ENCODE data around the gene HAAO. TPM values are rescaled to one million over a fixed set of nuclear protein-coding genes. Genes with fewer than 3 reads are reported as not detected.

HAAO gene
- total and polyA plus RNA-seq, 2 of the 13 experiments (the other 11 are each of a cell fraction or from before 2014, with no cell fraction given), result 36.1 to 42.7 TPM

- peak; percentile 63 for TF ChIP-seq LCORL (IDR thresholded peaks at IDR 0.05)
- TF ChIP-seq LCORL (CRISPR knock-in tag; IDR thresholded peaks at IDR 0.05), result peak; percentile 52; the same call in 1 of the 2 replicates
- TF ChIP-seq HNRNPL (IDR thresholded peaks at IDR 0.05; ENCODE audit: low read depth, low read length), result peak; percentile 45; the same call in 1 of the 2 replicates
- TF ChIP-seq ZNF678 (CRISPR knock-in tag; IDR thresholded peaks at IDR 0.05), result 0 out of 2 replicates have a peak, but pooled peaks have one; percentile 54
- TF ChIP-seq ZNF577 (CRISPR knock-in tag; IDR thresholded peaks at IDR 0.05; ENCODE audit: borderline replicate concordance, low read depth), result no peak
- TF ChIP-seq SCMH1 (CRISPR knock-in tag; IDR thresholded peaks at IDR 0.05; ENCODE audit: borderline replicate concordance), result no peak
- TF ChIP-seq CREB3 (CRISPR knock-in tag; IDR thresholded peaks at IDR 0.05), result no peak
- TF ChIP-seq TBX3 (IDR thresholded peaks at IDR 0.05; ENCODE audit: borderline replicate concordance), result no peak
- no peak for TF ChIP-seq SNAPC4 (CRISPR knock-in tag; IDR thresholded peaks at IDR 0.05)
- no peak for TF ChIP-seq ZNF121 (CRISPR knock-in tag; IDR thresholded peaks at IDR 0.05)
- no peak for TF ChIP-seq RORA (CRISPR knock-in tag; IDR thresholded peaks at IDR 0.05)
- no peak for TF ChIP-seq ZMAT5 (CRISPR knock-in tag; IDR thresholded peaks at IDR 0.05; ENCODE audit: borderline replicate concordance, low read depth)
- no peak for TF ChIP-seq TFDP1 (CRISPR knock-in tag; IDR thresholded peaks at IDR 0.05; ENCODE audit: borderline replicate concordance)
- TF ChIP-seq CHD4 (IDR thresholded peaks at IDR 0.05; ENCODE audit: borderline replicate concordance, low read length), result no peak; the same call in 1 of the 2 replicates
- TF ChIP-seq CREM (IDR thresholded peaks at IDR 0.05), result peak; percentile 24; the same call in 1 of the 2 replicates
- TF ChIP-seq CREM (CRISPR knock-in tag; IDR thresholded peaks at IDR 0.05), result no peak
- no peak for TF ChIP-seq PAX8 (CRISPR knock-in tag; IDR thresholded peaks at IDR 0.05; ENCODE audit: borderline replicate concordance)
- no peak for TF ChIP-seq PBX2 (CRISPR knock-in tag; IDR thresholded peaks at IDR 0.05)
- 0 out of 2 replicates have a peak, but pooled peaks have one; percentile 32 for TF ChIP-seq RXRA (CRISPR knock-in tag; IDR thresholded peaks at IDR 0.05)
- TF ChIP-seq HNRNPH1 (optimal IDR thresholded peaks at IDR 0.05; ENCODE audit: low read depth, low read length), result no peak
- TF ChIP-seq ZNF549 (CRISPR knock-in tag; IDR thresholded peaks at IDR 0.05), result no peak
Measured at GRCh38 chr2:42810971-42811811, 18.8 kb upstream of the HAAO start (continued).
